KMS-11 (cell line): ENCODE measurements around the gene BEND5.

Experiments used
- H2AFZ ChIP-seq: fragments of 200-600 bp; sonication (generic); 2 replicates; pipeline ENCODE4 v1.6.1; 2016; ENCODE audit warnings: antibody characterized with exemption, mixed run types, low read depth
- H3K27ac ChIP-seq: fragments of 200-600 bp; sonication (generic); 2 replicates; pipeline ENCODE4 v1.6.1; 2016; ENCODE audit warnings: mild to moderate bottlenecking, mixed run types
- H3K27me3 ChIP-seq: fragments of 200-600 bp; sonication (generic); 2 replicates; pipeline ENCODE4 v1.6.1; 2017; ENCODE audit warnings: mild to moderate bottlenecking, low read depth, mixed run types, moderate library complexity; ENCODE audit not compliant: insufficient read depth
- H3K36me3 ChIP-seq: fragments of 200-600 bp; sonication (generic); 2 replicates; pipeline ENCODE4 v1.6.1; 2017; ENCODE audit warnings: mild to moderate bottlenecking, mixed run types; ENCODE audit not compliant: insufficient read depth
- H3K4me1 ChIP-seq: fragments of 200-600 bp; sonication (generic); 2 replicates; pipeline ENCODE4 v1.6.1; 2016; ENCODE audit warnings: mild to moderate bottlenecking, low read depth, mixed run types; ENCODE audit not compliant: poor library complexity, severe bottlenecking
- H3K4me2 ChIP-seq: fragments of 200-600 bp; sonication (generic); 2 replicates; pipeline ENCODE4 v1.7.0; 2016; ENCODE audit warnings: mild to moderate bottlenecking, mixed run types
- H3K4me3 ChIP-seq: fragments of 200-600 bp; sonication (generic); IDR thresholded peaks from 2 replicates; pipeline ENCODE4 v1.6.1; 2017; ENCODE audit warnings: low read depth, low read length, mixed read lengths; ENCODE audit not compliant: insufficient read depth
- H3K79me2 ChIP-seq: fragments of 200-600 bp; sonication (generic); 2 replicates; pipeline ENCODE4 v1.6.1; 2016; ENCODE audit warnings: low read depth, mixed run types; ENCODE audit not compliant: insufficient read depth
- H3K9ac ChIP-seq: fragments of 200-600 bp; sonication (generic); 2 replicates; pipeline ENCODE4 v1.6.1; 2016; ENCODE audit warnings: mild to moderate bottlenecking, mixed run types
- H4K20me1 ChIP-seq: fragments of 200-600 bp; sonication (generic); 2 replicates; pipeline ENCODE4 v1.6.1; 2016; ENCODE audit warnings: mild to moderate bottlenecking, mixed run types; ENCODE audit not compliant: insufficient read depth
- TF ChIP-seq, protein P1 (sequence below): fragments of 200-600 bp; sonication (generic); conservative IDR thresholded peaks from 2 replicates; pipeline ENCODE4 v1.6.1; 2017; ENCODE audit warnings: low read depth, mild to moderate bottlenecking, antibody characterized with exemption, low read length, moderate library complexity, mixed read lengths

BEND5 gene

DNA sequence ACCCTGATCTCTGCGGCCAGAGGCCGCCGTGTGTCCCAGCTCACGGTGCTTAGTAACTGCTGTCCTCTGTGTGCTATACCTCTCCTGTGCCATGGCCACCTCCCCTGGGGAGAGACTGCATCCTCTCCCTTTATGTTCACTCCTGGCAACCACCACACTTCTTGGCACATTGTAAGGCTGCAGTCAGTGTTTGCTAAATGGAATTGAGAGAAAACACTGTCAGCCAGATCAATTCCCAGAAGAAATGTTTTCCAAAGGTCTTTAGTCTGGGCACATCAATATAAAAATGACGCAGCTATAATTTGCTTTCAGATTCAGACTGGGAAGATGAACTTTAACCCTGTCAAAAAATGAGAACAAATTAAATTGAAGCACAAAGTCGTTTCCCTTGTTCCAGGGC lies 96.8 kb downstream of the BEND5 start:
- no peaks in the 10 kb centered on the region for H4K20me1 ChIP-seq
- no peak overlapping the region for H3K4me3 ChIP-seq
- no peak overlapping the region for H2AFZ ChIP-seq
- H3K79me2 ChIP-seq, result no peaks in the 10 kb centered on the region
- H3K27ac ChIP-seq, result no peak overlapping the region
- no peak overlapping the region for H3K9ac ChIP-seq
- H3K4me1 ChIP-seq, result no peaks in the 10 kb centered on the region
- no peak overlapping the region for H3K4me2 ChIP-seq
- no peaks in the 10 kb centered on the region for H3K36me3 ChIP-seq
- no peaks in the 10 kb centered on the region for H3K27me3 ChIP-seq
- TF ChIP-seq, protein P1, sequence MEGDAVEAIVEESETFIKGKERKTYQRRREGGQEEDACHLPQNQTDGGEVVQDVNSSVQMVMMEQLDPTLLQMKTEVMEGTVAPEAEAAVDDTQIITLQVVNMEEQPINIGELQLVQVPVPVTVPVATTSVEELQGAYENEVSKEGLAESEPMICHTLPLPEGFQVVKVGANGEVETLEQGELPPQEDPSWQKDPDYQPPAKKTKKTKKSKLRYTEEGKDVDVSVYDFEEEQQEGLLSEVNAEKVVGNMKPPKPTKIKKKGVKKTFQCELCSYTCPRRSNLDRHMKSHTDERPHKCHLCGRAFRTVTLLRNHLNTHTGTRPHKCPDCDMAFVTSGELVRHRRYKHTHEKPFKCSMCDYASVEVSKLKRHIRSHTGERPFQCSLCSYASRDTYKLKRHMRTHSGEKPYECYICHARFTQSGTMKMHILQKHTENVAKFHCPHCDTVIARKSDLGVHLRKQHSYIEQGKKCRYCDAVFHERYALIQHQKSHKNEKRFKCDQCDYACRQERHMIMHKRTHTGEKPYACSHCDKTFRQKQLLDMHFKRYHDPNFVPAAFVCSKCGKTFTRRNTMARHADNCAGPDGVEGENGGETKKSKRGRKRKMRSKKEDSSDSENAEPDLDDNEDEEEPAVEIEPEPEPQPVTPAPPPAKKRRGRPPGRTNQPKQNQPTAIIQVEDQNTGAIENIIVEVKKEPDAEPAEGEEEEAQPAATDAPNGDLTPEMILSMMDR, result no peak

DNA sequence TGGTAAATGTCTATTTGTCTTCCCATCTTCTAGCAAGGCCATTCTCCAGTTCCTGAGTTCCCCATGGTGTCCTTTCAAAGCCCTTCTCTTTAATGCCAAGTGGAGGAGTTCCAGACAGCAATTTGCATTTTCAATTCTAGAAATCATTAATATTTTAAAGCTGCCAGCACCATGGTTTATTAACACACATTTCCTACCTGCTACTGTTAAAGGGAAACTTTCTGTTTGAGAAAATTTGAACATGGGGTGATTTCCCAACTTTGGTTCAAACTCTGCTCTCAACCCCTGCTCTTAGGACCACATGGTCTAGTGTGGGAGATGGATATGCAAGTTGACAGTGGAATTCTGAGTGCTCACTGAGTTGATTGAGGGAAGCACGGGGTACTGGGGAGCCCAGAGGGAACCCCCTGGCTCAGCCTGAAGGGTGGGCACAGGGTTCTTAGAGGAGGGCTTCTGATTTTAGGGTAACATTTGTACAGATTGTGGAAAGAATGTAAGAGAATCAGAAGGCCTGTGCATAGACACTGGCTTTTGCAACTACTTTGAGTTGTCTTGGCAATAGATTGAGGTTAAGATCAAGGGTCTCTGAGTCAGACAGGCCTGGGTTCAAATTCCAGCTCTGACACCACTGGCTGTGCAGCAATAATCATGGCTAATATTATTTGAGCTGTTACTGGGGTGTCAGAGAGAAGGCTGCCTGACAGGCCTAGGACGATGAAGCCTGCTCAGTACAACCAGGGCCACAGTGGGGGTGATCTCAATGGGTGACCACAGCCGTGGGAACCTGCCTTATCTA lies 97.8 kb downstream of the BEND5 start:
- Histone ChIP-seq H3K4me1 (no peaks in the 10 kb centered on the region), H3K27me3 (no peaks in the 10 kb centered on the region), H3K9ac (no peak overlapping the region), H2AFZ (no peak overlapping the region), H3K36me3 (no peaks in the 10 kb centered on the region), H3K79me2 (no peaks in the 10 kb centered on the region), H4K20me1 (no peaks in the 10 kb centered on the region), H3K27ac (no peak overlapping the region), H3K4me2 (no peak overlapping the region), H3K4me3 (no peak overlapping the region)
- TF ChIP-seq, protein P1, result no peak
